GM19452 (cell line): Measurements from ENCODE around the gene TRIML1.

Experiments
- ATAC-seq: cut with Tn5 transposase; IDR thresholded peaks from one replicate; pipeline ENCODE4 v1.9.1; 2021; ENCODE audit not compliant: unreplicated experiment

Gene TRIML1

DNA sequence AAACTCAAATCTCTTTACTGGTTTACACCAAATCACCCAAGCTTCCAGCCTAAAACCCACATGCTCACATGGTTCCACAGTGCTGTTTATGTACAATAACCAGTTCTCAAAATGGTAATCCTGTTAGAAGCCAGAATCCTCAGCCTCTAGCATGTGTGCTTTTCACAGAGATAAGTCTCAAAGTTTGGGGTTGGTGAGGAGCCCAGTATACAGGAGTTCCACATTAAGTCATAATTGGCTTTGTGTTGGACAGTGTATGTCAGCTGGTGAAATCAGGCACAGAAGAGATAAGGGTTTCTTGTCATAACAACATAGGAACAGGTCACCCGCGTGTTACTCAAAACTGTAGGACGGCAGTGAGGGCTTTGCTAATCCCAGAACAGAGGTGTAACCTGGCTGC is at the start of gene TRIML1:
TRIML1 (plus strand) TSS at position 301 of the 400 bp plus-strand sequence. CDS start 118 bp downstream, outside the sequence.
- no peak for ATAC-seq

DNA sequence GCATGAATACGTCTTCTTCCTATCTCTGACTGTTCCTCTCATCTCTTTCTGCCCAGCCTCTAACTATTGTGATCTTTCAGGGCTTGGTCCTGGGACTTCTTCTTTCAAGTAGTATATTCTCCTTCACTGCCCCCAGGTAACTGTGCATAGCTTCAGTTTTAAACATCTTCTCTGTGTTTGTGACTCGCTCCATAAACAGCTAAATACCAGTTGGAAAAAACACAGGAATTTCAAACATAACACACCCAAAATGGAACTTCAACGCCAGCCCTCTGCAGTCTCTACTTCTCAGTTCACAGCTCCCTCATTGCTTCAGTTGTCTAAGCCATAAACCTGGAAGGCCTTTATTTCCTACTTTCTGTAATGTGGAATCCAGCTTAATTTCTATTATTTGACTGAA is 46.4 kb upstream of the TRIML1 start:
- no peak for ATAC-seq

DNA sequence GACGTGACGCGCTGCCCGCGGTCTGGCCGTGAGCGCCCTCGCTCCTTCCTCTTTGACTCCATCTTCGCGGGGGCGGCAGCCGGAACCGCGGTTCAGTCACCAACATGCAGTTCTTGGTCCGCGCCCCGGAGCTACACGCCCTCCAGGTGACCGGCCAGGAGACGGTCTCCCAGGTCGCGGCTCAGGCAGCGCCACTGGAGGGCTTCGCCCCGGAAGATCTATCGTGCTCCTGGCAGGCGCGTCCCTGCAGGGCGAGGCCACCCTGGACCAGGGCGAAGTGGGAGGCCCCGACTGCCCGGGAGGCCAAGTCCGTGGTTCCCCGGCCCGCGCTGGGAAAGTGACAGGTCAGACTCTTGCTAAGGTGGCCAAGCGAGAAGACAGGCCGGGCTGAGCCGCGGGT is 32.8 kb upstream of the TRIML1 start:
- no peak for ATAC-seq

GRCh38 chr4:188107931-188108843 is 31.1 kb upstream of the TRIML1 start:
- no peak for ATAC-seq

DNA sequence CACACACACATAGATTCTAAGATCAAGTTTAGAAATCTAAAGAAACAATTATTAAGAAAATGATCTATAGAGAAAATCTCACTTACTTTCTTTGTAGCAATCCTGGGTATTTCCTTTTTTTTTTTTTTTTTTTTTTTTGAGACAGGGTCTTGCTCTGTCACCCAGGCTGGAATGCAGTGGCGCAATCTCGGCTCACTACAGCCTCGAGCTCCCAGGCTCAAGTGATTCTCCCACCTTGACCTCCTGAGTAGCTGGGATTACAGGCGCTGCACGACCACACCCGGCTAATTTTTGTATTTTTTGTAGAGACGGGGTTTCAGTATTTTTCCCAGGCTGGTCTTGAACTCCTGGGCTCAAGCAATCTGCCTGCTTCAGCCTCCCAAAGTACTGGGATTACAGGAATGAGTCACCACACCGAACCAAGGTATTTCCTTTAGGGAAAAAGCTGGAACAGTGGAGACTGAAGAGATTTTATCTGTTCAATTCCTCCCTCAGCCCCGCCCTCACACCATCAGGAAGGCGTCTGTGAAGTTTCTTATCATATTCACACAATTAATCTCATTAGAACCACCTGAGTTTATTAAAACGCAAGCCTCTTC is 30.0 kb upstream of the TRIML1 start, which contains the start of gene TRIML2:
TRIML2 (minus strand) TSS at position 447 of the 599 bp plus-strand sequence. CDS start 4,235 bp downstream, outside the sequence.
- no peak for ATAC-seq

DNA sequence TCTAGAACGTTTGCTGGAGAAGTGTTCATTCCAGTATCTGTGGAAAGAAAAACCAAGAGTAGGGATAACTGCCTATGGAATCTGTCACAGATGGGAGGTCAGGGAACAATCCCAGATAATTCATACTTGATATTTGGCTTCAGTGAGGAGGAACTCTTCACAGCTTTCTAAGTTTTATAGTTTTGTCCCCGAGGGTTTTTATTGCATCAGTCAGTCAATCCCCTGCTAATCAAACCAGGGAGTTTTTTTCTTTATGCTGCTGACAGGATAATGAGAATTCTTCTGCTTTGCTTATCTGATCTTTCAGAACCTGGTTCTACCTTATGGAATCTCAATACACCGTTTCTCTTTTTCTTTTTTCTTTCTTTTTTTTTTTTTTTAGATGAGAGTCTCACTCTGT is 29.2 kb upstream of the TRIML1 start:
- ATAC-seq, result no peak

DNA sequence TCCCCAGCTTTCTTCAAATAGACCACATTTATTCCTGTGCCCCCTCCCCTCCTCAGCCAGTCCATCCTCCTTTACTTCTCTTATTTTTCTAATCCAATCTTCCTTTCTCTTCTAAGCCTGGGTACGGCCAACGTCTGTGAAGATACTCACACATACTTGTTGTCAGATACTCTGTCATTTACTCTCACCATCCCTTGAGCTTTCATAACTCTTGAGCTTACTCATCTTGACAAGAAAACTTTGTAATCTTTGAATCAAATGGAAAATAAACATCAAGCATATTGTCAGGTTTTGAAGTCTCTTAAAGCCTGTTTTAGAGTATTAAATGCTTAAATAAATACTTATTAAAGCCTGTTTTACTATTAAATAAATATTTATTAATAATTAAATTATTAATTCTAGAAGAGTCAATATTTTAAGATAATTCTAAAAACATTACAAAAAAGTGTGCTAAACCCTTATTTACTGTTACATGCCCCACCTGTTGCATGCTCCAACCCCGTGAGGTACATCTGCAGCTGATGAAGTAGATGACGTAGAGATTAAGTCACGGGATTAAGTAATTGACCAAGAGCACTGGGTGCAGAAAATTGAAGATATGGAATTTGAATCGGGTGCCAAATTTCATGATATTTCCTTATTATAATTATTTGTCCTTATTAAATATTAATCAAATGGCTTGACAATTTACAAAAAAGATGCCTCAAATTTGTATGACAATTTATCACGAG is 28.3 kb upstream of the TRIML1 start:
- ATAC-seq, result no peak

GRCh38 chr4:188111955-188112354 is 27.3 kb upstream of the TRIML1 start:
- no peak for ATAC-seq

DNA sequence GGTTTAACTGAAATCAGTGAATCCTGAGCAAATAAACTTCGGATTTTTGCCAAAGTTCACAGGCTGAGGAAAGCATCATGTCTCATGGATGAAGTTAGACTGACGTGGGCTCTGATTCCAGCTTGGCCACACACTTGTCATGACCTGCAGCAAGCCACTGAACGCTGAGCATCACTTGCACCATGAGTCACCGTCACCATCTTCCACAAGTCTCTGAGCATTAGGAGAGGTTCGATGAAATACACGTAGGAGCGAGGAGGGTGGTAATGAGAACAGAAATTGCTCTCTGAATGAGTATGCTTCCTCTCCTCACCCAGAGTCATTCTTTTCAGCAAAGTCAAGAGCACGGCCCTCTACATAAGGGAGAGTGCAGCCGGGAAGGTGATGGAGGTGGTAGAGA is 26.1 kb upstream of the TRIML1 start:
- no peak for ATAC-seq

- ATAC-seq, result no peak
These were observed 21.5 kb upstream of the TRIML1 start for GRCh38 chr4:188117631-188118324.

DNA sequence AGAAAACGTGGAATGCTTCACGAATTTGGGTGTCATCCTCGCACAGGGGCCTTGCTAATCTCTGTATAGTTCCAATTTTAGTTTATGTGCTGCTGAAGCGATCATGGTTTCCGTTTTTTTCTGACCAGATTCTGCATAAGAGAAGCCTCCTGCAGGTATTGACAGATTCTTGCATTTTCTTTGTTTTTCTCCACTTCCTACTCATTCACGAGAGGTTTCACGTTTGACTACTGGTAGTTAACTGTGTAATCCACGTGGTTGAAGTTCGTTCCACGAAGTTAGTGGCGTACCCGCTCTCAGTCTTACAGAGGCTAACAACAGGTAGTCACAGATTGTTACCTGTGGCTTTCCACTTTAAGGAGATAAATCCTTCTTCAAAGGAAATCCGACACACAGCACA is 17.7 kb upstream of the TRIML1 start:
- no peak for ATAC-seq

DNA sequence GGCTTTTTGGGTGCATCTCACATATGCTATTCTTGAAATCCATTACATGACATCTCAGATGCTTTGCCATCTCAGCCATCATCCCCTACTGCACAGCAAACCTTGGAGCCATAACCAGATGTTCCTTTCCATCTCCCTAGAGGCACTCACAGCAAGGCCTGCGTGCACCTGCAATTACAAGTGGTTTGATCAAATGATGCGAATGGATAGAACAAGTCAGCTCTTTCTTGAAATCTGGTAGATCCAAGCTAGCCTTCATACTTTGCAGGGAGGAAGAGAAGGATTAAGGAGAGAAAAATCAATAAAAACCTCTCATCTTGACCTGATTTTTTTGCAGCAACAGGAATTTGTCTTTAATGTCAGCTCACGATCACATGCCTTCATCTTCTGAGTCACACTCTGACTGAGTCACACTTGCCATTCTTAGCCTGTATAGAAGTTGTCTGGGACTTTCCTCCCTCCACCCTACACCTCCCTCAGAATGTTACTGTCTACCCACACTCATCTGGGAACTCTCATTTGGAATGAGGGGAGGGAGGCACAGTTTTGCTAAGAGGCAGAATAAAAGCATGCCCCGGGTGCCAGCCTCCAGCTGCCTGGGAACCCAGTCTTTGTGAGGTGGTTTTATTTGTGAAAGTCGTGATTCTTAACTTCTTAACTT is 11.9 kb upstream of the TRIML1 start:
- ATAC-seq, result no peak

- ATAC-seq, result no peak
These were observed 8.9 kb upstream of the TRIML1 start for GRCh38 chr4:188130355-188130754.

DNA sequence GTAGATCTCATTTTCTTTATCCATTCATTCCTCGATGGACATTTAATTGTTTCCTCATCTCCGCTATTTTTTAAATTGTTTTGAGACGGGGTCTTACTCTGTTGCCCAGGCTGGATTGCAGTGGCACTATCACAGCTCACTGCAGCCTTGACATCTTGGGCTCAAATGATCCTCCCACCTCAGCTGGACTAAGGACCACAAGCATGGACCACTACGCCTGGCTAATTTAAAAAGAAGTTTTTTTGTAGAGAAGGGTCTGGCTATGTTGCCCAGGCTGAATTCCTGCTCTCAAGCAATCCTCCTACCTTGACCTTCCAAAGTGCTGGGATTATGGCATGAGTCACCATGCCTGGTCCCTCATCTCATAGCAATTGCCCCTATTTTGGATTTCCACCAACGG is 7.0 kb upstream of the TRIML1 start:
- no peak for ATAC-seq

- ATAC-seq, result no peak
These were observed 1.0 kb upstream of the TRIML1 start for GRCh38 chr4:188138227-188138626.

DNA sequence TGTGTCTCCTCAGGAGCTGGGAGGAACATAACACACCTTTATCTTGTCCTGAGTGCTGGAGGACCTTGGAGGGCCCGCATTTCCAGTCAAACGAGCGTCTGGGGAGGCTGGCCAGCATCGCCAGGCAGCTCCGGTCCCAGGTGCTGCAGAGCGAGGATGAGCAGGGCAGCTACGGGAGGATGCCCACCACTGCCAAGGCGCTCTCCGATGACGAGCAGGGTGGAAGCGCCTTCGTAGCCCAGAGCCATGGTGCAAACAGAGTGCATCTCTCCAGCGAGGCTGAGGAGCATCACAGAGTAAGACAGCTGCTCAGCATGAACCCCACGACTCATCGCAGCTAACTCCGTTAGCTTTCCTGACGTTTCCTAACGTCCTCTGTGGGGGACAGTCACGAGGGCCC is 430 bp downstream of the TRIML1 start:
- no peak for ATAC-seq

DNA sequence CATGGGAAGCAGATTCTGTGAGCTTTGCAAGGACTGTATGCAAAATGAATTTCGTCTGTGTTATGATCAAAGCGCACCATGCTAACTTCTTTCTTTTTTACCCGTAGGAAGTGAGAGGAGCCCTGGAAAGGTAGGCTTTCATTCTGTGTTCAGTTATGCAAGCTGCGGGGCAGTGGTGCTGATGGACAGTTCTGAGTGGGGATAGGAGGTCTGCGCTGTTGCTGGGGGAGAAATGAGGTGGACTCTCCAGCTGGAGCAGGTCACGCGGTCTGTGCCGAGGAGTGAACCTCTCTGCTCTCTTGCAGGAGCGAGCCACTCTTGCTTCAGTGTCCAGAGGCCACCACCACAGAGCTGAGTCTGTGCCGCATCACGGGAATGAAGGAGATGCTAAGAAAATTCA is 4.5 kb downstream of the TRIML1 start:
- ATAC-seq, result no peak

DNA sequence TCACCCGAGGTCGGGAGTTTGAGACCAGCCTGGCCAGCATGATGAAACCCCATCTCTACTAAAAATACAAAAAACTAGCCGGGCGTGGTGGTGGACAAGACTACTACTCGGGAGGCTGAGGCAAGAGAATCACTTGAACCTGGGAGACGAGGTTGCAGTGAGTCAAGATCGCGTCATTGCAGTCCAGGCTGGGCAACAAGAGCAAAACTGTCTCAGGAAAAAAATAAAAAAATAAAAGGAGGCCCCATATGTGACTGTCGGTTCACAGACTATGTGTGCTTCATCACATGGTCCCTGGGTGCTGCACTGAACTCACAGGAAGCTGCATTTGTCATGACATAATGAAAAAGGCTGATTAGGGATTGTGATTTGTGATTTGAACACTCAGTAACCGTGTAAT is 6.4 kb downstream of the TRIML1 start:
- no peak for ATAC-seq

DNA sequence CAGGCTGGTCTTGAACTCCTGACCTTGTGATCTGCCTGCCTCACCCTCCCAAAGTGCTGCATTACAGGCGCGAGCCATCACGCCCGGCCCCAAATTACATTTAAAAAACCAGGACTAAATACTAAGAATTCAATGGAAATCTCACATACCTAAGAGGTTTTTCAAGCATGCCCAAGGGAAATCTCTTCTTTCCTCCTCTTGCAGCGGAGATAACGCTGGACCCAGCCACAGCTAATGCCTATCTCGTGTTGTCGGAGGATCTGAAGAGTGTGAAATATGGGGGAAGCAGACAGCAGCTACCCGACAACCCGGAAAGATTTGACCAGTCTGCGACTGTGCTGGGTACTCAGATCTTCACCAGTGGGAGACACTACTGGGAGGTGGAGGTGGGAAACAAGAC is 7.4 kb downstream of the TRIML1 start:
- no peak for ATAC-seq

- ATAC-seq, result no peak
These were observed 7.9 kb downstream of the TRIML1 start for GRCh38 chr4:188147176-188147575.

- no peak for ATAC-seq
These were observed 8.5 kb downstream of the TRIML1 start for GRCh38 chr4:188147776-188148175.
